ENCODE data around the gene MOV10. TPM values are rescaled to one million over a fixed set of nuclear protein-coding genes. Genes with fewer than 3 reads are reported as not detected.

MOV10 gene
- total RNA-seq, 2 donors from 2014 or later, result 76.8 to 80.8 TPM

- no peak overlapping the region for H3K4me3 Mint-ChIP-seq
- peaks cover 30% of the 10 kb centered on the region for H3K4me1 Mint-ChIP-seq (ENCODE audit: low read depth)
- DNase-seq, result no peak
- H3K27ac Mint-ChIP-seq, result no peak overlapping the region
- H3K27me3 Mint-ChIP-seq (ENCODE audit: low read depth), result no peaks in the 10 kb centered on the region
- peaks cover 0 to 25% of the 10 kb centered on the region in 2 donors for H3K36me3 Mint-ChIP-seq (ENCODE audit: insufficient read depth in 2 of 2)
- H3K9me3 Mint-ChIP-seq, result no peaks in the 10 kb centered on the region
- no peak for ATAC-seq (replicated peaks in 1 of 2)
Observed at GRCh38 chr1:112643080-112643479, 31.4 kb upstream of the MOV10 start.

GRCh38 chr1:112646225-112646624 is 28.2 kb upstream of the MOV10 start:
- peaks cover 5 to 39% of the 10 kb centered on the region in 2 donors for H3K36me3 Mint-ChIP-seq (ENCODE audit: insufficient read depth in 2 of 2)
- no peaks in the 10 kb centered on the region for H3K9me3 Mint-ChIP-seq
- H3K27me3 Mint-ChIP-seq (ENCODE audit: low read depth), result no peaks in the 10 kb centered on the region
- H3K4me3 Mint-ChIP-seq, result no peak overlapping the region
- H3K27ac Mint-ChIP-seq, result no peak overlapping the region
- H3K4me1 Mint-ChIP-seq (ENCODE audit: low read depth), result peaks cover 47% of the 10 kb centered on the region
- DNase-seq (no peak), ATAC-seq (replicated peaks in 1 of 2) (no peak)

GRCh38 chr1:112651205-112651604 is 23.3 kb upstream of the MOV10 start:
- ATAC-seq (replicated peaks in 1 of 2) (peak in 1 of 2 donors; percentile 36), DNase-seq (no peak)
- H3K4me3 Mint-ChIP-seq, result no peak overlapping the region
- peaks cover 9 to 35% of the 10 kb centered on the region in 2 donors for H3K36me3 Mint-ChIP-seq (ENCODE audit: insufficient read depth in 2 of 2)
- H3K27ac Mint-ChIP-seq, result peak overlapping the region; percentile 32
- peaks cover 26% of the 10 kb centered on the region for H3K4me1 Mint-ChIP-seq (ENCODE audit: low read depth)
- no peaks in the 10 kb centered on the region for H3K27me3 Mint-ChIP-seq (ENCODE audit: low read depth)
- no peaks in the 10 kb centered on the region for H3K9me3 Mint-ChIP-seq

GRCh38 chr1:112665857-112666256 is 8.6 kb upstream of the MOV10 start:
- Mint-ChIP-seq H3K27ac (peak overlapping the region; percentile 15), H3K27me3 (ENCODE audit: low read depth) (no peaks in the 10 kb centered on the region), H3K4me1 (ENCODE audit: low read depth) (peaks cover 33% of the 10 kb centered on the region), H3K4me3 (no peak overlapping the region), H3K9me3 (no peaks in the 10 kb centered on the region), H3K36me3 (ENCODE audit: insufficient read depth in 2 of 2) (peaks cover 15 to 65% of the 10 kb centered on the region in 2 donors)
- no peak for DNase-seq
- ATAC-seq (replicated peaks in 1 of 2), result no peak

- H3K4me1 Mint-ChIP-seq (ENCODE audit: low read depth), result peaks cover 33% of the 10 kb centered on the region
- ATAC-seq (replicated peaks in 1 of 2) (peak; percentile 67 to 78), DNase-seq (no peak)
- H3K4me3 Mint-ChIP-seq, result peak overlapping the region in 1 of 2 donors; percentile 79
- H3K36me3 Mint-ChIP-seq (ENCODE audit: insufficient read depth in 2 of 2), result peaks cover 12 to 64% of the 10 kb centered on the region in 2 donors
- H3K27ac Mint-ChIP-seq, result peak overlapping the region; percentile 96
- H3K27me3 Mint-ChIP-seq (ENCODE audit: low read depth), result no peaks in the 10 kb centered on the region
- no peaks in the 10 kb centered on the region for H3K9me3 Mint-ChIP-seq
Observed at GRCh38 chr1:112666946-112667345, 7.5 kb upstream of the MOV10 start.

- no peak for DNase-seq
- ATAC-seq (replicated peaks in 1 of 2), result no peak
- no peak overlapping the region for H3K4me3 Mint-ChIP-seq
- H3K36me3 Mint-ChIP-seq (ENCODE audit: insufficient read depth in 2 of 2), result peaks cover 17 to 44% of the 10 kb centered on the region in 2 donors
- peaks cover 53% of the 10 kb centered on the region for H3K4me1 Mint-ChIP-seq (ENCODE audit: low read depth)
- peak overlapping the region; percentile 82 for H3K27ac Mint-ChIP-seq
- no peaks in the 10 kb centered on the region for H3K9me3 Mint-ChIP-seq
- no peaks in the 10 kb centered on the region for H3K27me3 Mint-ChIP-seq (ENCODE audit: low read depth)
Observed at GRCh38 chr1:112672009-112672408, 2.5 kb upstream of the MOV10 start.

GRCh38 chr1:112672842-112673241 is 1.6 kb upstream of the MOV10 start:
- H3K27me3 Mint-ChIP-seq (ENCODE audit: low read depth), result no peaks in the 10 kb centered on the region
- H3K9me3 Mint-ChIP-seq, result no peaks in the 10 kb centered on the region
- ATAC-seq (replicated peaks in 1 of 2), result no peak
- H3K4me1 Mint-ChIP-seq (ENCODE audit: low read depth), result peaks cover 53% of the 10 kb centered on the region
- H3K27ac Mint-ChIP-seq, result peak overlapping the region; percentile 39
- H3K36me3 Mint-ChIP-seq (ENCODE audit: insufficient read depth in 2 of 2), result peaks cover 14 to 37% of the 10 kb centered on the region in 2 donors
- peak overlapping the region; percentile 4 to 45 for H3K4me3 Mint-ChIP-seq
- DNase-seq, result no peak

GRCh38 chr1:112673592-112674439 is 643 bp upstream of the MOV10 start:
- DNase-seq, result no peak
- peak overlapping the region; percentile 76 for H3K27ac Mint-ChIP-seq
- H3K9me3 Mint-ChIP-seq, result no peaks in the 10 kb centered on the region
- peaks cover 51% of the 10 kb centered on the region for H3K4me1 Mint-ChIP-seq (ENCODE audit: low read depth)
- H3K27me3 Mint-ChIP-seq (ENCODE audit: low read depth), result no peaks in the 10 kb centered on the region
- H3K4me3 Mint-ChIP-seq, result peak overlapping the region; percentile 97 to 98
- peak in 1 of 2 donors; percentile 6 for ATAC-seq (replicated peaks in 1 of 2)
- peaks cover 11 to 31% of the 10 kb centered on the region in 2 donors for H3K36me3 Mint-ChIP-seq (ENCODE audit: insufficient read depth in 2 of 2)

- Mint-ChIP-seq H3K4me1 (ENCODE audit: low read depth) (peaks cover 44% of the 10 kb centered on the region), H3K36me3 (ENCODE audit: insufficient read depth in 2 of 2) (peaks cover 12 to 17% of the 10 kb centered on the region in 2 donors), H3K27me3 (ENCODE audit: low read depth) (no peaks in the 10 kb centered on the region), H3K4me3 (peak overlapping the region; percentile 97 to 98), H3K9me3 (no peaks in the 10 kb centered on the region), H3K27ac (peak overlapping the region; percentile 97)
- DNase-seq, result peak; percentile 68 to 75
- peak; percentile 61 to 69 for ATAC-seq (replicated peaks in 1 of 2)
Observed at GRCh38 chr1:112674986-112675727, 698 bp downstream of the MOV10 start.

- Mint-ChIP-seq H3K27ac (peak overlapping the region; percentile 11), H3K36me3 (ENCODE audit: insufficient read depth in 2 of 2) (peaks cover 12% of the 10 kb centered on the region in 2 donors), H3K9me3 (no peaks in the 10 kb centered on the region), H3K4me3 (peak overlapping the region; percentile 82), H3K27me3 (ENCODE audit: low read depth) (no peaks in the 10 kb centered on the region), H3K4me1 (ENCODE audit: low read depth) (peaks cover 44% of the 10 kb centered on the region)
- DNase-seq (no peak), ATAC-seq (replicated peaks in 1 of 2) (no peak)
Observed at GRCh38 chr1:112675728-112676381, 1.4 kb downstream of the MOV10 start.

- H3K4me3 Mint-ChIP-seq, result peak overlapping the region in 1 of 2 donors; percentile 82
- no peak for DNase-seq
- ATAC-seq (replicated peaks in 1 of 2), result no peak
- H3K36me3 Mint-ChIP-seq (ENCODE audit: insufficient read depth in 2 of 2), result peaks cover 9 to 12% of the 10 kb centered on the region in 2 donors
- H3K27me3 Mint-ChIP-seq (ENCODE audit: low read depth), result no peaks in the 10 kb centered on the region
- H3K9me3 Mint-ChIP-seq, result no peaks in the 10 kb centered on the region
- H3K4me1 Mint-ChIP-seq (ENCODE audit: low read depth), result peaks cover 44% of the 10 kb centered on the region
- peak overlapping the region; percentile 11 for H3K27ac Mint-ChIP-seq
Observed at GRCh38 chr1:112676543-112676942, 2.1 kb downstream of the MOV10 start.

- Mint-ChIP-seq H3K4me3 (no peak overlapping the region), H3K9me3 (no peaks in the 10 kb centered on the region), H3K36me3 (ENCODE audit: insufficient read depth in 2 of 2) (peaks cover 8 to 13% of the 10 kb centered on the region in 2 donors), H3K27me3 (ENCODE audit: low read depth) (no peaks in the 10 kb centered on the region), H3K4me1 (ENCODE audit: low read depth) (peaks cover 44% of the 10 kb centered on the region), H3K27ac (peak overlapping the region; percentile 34)
- no peak for ATAC-seq (replicated peaks in 1 of 2)
- DNase-seq, result no peak
Observed at GRCh38 chr1:112677501-112677900, 3.0 kb downstream of the MOV10 start.

GRCh38 chr1:112678605-112679004 is 4.1 kb downstream of the MOV10 start:
- ATAC-seq (replicated peaks in 1 of 2) (no peak), DNase-seq (no peak)
- Mint-ChIP-seq H3K36me3 (ENCODE audit: insufficient read depth in 2 of 2) (peaks cover 8 to 13% of the 10 kb centered on the region in 2 donors), H3K27ac (peak overlapping the region; percentile 34), H3K4me1 (ENCODE audit: low read depth) (peaks cover 41% of the 10 kb centered on the region), H3K27me3 (ENCODE audit: low read depth) (no peaks in the 10 kb centered on the region), H3K4me3 (no peak overlapping the region), H3K9me3 (no peaks in the 10 kb centered on the region)

Data from activated T-cell treated with anti-CD3 and anti-CD28 coated beads, Interleukin-2, amount 50 U/mL, for 72 hours (primary cell).